ENCODE results near the gene SNAPC5. TPM values are rescaled to one million over a fixed set of nuclear protein-coding genes. Genes with fewer than 3 reads are reported as not detected.

The SNAPC5 gene
- total and polyA plus RNA-seq, 2 of the 13 experiments (the other 11 are each of a cell fraction or from before 2014, with no cell fraction given): 14.8 to 36.2 TPM

DNA sequence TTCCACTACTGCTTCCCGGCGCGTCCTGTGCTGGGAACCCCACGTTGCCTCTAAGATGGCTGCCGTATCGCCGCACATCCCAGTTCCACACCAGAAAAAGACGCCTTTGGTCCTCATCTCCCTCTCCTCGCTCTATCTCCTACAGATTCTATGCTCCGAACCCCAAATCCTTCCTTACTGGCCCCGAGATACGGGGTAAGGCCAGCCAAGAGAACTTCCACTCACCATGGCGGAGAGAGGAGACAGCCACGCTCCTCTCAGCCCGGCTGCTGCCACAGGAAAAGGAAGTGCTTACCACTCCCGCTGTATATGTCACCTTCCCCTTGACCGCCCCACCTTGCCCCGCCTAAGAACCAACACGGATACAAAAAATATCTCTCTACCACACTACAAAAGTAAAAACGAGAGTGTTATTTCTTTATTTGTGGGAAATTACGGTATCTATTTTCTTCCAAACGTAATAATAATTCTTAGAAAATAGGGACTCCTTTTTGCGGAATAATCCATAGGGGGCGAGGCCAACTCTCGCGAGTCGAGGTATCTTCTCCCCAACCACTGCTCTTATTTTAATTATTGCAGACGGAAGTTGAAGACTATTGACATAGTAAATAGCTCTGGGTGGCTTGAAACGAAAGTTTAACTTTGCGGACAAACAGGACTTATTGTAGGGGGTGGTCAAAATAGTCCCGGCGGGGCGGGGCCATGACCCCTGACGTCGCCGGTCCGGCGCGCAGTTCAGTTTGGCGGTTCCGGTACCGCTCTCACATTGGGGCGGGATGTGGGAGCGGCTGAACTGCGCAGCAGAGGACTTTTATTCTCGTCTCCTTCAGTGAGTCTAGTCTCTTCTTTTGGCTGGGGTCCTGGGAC is 7.2 kb upstream of the SNAPC5 start, which contains the start of the genes RPL4 and ZWILCH (continued):
- TF ChIP-seq, protein P1, sequence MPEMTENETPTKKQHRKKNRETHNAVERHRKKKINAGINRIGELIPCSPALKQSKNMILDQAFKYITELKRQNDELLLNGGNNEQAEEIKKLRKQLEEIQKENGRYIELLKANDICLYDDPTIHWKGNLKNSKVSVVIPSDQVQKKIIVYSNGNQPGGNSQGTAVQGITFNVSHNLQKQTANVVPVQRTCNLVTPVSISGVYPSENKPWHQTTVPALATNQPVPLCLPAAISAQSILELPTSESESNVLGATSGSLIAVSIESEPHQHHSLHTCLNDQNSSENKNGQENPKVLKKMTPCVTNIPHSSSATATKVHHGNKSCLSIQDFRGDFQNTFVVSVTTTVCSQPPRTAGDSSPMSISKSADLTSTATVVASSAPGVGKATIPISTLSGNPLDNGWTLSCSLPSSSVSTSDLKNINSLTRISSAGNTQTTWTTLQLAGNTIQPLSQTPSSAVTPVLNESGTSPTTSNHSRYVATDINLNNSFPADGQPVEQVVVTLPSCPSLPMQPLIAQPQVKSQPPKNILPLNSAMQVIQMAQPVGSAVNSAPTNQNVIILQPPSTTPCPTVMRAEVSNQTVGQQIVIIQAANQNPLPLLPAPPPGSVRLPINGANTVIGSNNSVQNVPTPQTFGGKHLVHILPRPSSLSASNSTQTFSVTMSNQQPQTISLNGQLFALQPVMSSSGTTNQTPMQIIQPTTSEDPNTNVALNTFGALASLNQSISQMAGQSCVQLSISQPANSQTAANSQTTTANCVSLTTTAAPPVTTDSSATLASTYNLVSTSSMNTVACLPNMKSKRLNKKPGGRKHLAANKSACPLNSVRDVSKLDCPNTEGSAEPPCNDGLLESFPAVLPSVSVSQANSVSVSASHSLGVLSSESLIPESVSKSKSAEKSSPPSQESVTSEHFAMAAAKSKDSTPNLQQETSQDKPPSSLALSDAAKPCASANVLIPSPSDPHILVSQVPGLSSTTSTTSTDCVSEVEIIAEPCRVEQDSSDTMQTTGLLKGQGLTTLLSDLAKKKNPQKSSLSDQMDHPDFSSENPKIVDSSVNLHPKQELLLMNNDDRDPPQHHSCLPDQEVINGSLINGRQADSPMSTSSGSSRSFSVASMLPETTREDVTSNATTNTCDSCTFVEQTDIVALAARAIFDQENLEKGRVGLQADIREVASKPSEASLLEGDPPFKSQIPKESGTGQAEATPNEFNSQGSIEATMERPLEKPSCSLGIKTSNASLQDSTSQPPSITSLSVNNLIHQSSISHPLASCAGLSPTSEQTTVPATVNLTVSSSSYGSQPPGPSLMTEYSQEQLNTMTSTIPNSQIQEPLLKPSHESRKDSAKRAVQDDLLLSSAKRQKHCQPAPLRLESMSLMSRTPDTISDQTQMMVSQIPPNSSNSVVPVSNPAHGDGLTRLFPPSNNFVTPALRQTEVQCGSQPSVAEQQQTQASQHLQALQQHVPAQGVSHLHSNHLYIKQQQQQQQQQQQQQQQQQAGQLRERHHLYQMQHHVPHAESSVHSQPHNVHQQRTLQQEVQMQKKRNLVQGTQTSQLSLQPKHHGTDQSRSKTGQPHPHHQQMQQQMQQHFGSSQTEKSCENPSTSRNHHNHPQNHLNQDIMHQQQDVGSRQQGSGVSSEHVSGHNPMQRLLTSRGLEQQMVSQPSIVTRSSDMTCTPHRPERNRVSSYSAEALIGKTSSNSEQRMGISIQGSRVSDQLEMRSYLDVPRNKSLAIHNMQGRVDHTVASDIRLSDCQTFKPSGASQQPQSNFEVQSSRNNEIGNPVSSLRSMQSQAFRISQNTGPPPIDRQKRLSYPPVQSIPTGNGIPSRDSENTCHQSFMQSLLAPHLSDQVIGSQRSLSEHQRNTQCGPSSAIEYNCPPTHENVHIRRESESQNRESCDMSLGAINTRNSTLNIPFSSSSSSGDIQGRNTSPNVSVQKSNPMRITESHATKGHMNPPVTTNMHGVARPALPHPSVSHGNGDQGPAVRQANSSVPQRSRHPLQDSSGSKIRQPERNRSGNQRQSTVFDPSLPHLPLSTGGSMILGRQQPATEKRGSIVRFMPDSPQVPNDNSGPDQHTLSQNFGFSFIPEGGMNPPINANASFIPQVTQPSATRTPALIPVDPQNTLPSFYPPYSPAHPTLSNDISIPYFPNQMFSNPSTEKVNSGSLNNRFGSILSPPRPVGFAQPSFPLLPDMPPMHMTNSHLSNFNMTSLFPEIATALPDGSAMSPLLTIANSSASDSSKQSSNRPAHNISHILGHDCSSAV (CRISPR knock-in tag; IDR thresholded peaks at IDR 0.05; ENCODE audit: borderline replicate concordance): no peak
- TF ChIP-seq ZUFSP (CRISPR knock-in tag; IDR thresholded peaks at IDR 0.05; ENCODE audit: borderline replicate concordance) (no peak), DMTF1 (CRISPR knock-in tag; IDR thresholded peaks at IDR 0.05) (no peak), RNF219 (CRISPR knock-in tag; IDR thresholded peaks at IDR 0.05) (no peak), THRA (CRISPR knock-in tag; IDR thresholded peaks at IDR 0.05; ENCODE audit: borderline replicate concordance) (no peak; the same call in 1 of the 2 replicates)

All from HepG2 (cell line).